PC-3 (cell line): ENCODE results near the gene PTS. TPM values are rescaled to one million over a fixed set of nuclear protein-coding genes. Genes with fewer than 3 reads are reported as not detected.

Experiments
- ATAC-seq: fragments of 200-7000 bp; cut with Tn5 transposase; 2 replicates; pipeline ENCODE4 v1.9.1; 2020; ENCODE audit warnings: mild to moderate bottlenecking, moderate library complexity
- Bru-seq: library from RNA; stranded (reverse); fragments of 400-500 nt; gene quantifications from one replicate; lab custom pipeline; 2021; lab: Mats Ljungman, UMichigan
- BruChase-seq, 2 experiments: library from RNA; stranded (reverse); fragments of 400-500 nt; gene quantifications; one replicate each; lab custom pipeline; 2021; lab: Mats Ljungman, UMichigan
- BruUV-seq: library from RNA; stranded (reverse); fragments of 400-500 nt; replicated peaks from 2 replicates; lab custom pipeline; 2021; lab: Mats Ljungman, UMichigan
- CTCF ChIA-PET: fragments of 300-600 bp; sonication (Branson Sonifier 250); formaldehyde crosslinking; loops from one replicate; lab custom pipeline; 2022; ENCODE audit warnings: antibody characterized with exemption; lab: Charles Lee
- POLR2A ChIA-PET: fragments of 300-600 bp; sonication (Branson Sonifier 250); formaldehyde crosslinking; loops from one replicate; lab custom pipeline; 2022; ENCODE audit warnings: antibody characterized with exemption; ENCODE audit not compliant: unreplicated experiment; lab: Charles Lee
- DNase-seq: peaks from one replicate; pipeline ENCODE4 v3.0.0-alpha.2; 2015
- H2AFZ ChIP-seq: fragments of 300-600 bp; sonication (generic); 2 replicates; pipeline ENCODE4 v1.6.0; 2016; ENCODE audit warnings: antibody characterized with exemption, low read length
- H3F3A ChIP-seq: fragments of 300-600 bp; sonication (generic); one replicate; pipeline ENCODE4 v1.6.0; 2017; ENCODE audit warnings: antibody characterized with exemption, low read length, control low read depth, mild to moderate bottlenecking; ENCODE audit not compliant: unreplicated experiment
- H3K27ac ChIP-seq: fragments of 300-600 bp; sonication (generic); 2 replicates; pipeline ENCODE4 v1.5.1; 2016; ENCODE audit warnings: mild to moderate bottlenecking, low read length
- H3K27me3 ChIP-seq: fragments of 300-600 bp; sonication (generic); 2 replicates; pipeline ENCODE4 v1.6.1; 2016; ENCODE audit warnings: low read length, mixed read lengths
- H3K36me3 ChIP-seq: fragments of 300-600 bp; sonication (generic); 2 replicates; pipeline ENCODE4 v1.6.1; 2016; ENCODE audit warnings: low read depth, mixed run types, low read length, mixed read lengths
- H3K4me1 ChIP-seq: fragments of 300-600 bp; sonication (generic); 2 replicates; pipeline ENCODE4 v1.5.1; 2016; ENCODE audit warnings: low read length; ENCODE audit not compliant: insufficient read depth
- H3K4me2 ChIP-seq: fragments of 300-600 bp; sonication (generic); 2 replicates; pipeline ENCODE4 v1.6.0; 2016; ENCODE audit warnings: low read length
- H3K4me3 ChIP-seq: fragments of 300-600 bp; sonication (generic); 2 replicates; pipeline ENCODE4 v1.5.1; 2016; ENCODE audit warnings: mild to moderate bottlenecking, low read length, mixed read lengths
- H3K79me2 ChIP-seq: fragments of 300-600 bp; sonication (generic); 2 replicates; pipeline ENCODE4 v1.6.1; 2017; ENCODE audit warnings: low read length, mixed read lengths
- H3K9ac ChIP-seq: fragments of 300-600 bp; sonication (generic); 2 replicates; pipeline ENCODE4 v1.6.0; 2016; ENCODE audit warnings: mild to moderate bottlenecking, low read length
- H3K9me2 ChIP-seq: fragments of 300-600 bp; sonication (generic); replicated peaks from 2 replicates; pipeline ENCODE4 v1.6.1; 2016; ENCODE audit warnings: mixed run types, low read length, mixed read lengths
- H3K9me3 ChIP-seq: fragments of 300-600 bp; sonication (generic); 2 replicates; pipeline ENCODE4 v1.6.1; 2016; ENCODE audit warnings: low read length, mixed read lengths
- H4K20me1 ChIP-seq: fragments of 300-600 bp; sonication (generic); 2 replicates; pipeline ENCODE4 v1.6.1; 2016; ENCODE audit warnings: low read length, mixed read lengths
- CTCF ChIP-seq: fragments of 300-600 bp; sonication (generic); conservative IDR thresholded peaks from 2 replicates; pipeline ENCODE4 v1.5.1; 2017; ENCODE audit warnings: antibody characterized with exemption, low read depth, mild to moderate bottlenecking, low read length
- EZH2 ChIP-seq: fragments of 300-600 bp; sonication (generic); IDR thresholded peaks from one replicate; pipeline ENCODE4 v1.6.1; 2017; ENCODE audit warnings: antibody characterized with exemption, mild to moderate bottlenecking, low read length; ENCODE audit not compliant: unreplicated experiment
- EZH2phosphoT487 ChIP-seq: fragments of 300-600 bp; sonication (generic); IDR thresholded peaks from 2 replicates; pipeline ENCODE4 v1.6.1; 2018; ENCODE audit warnings: mild to moderate bottlenecking, antibody characterized with exemption, low read length, borderline replicate concordance
- intact Hi-C: fragments of 100-400 bp; cut with micrococcal nuclease; formaldehyde crosslinking; loops from 2 replicates; pipeline ENCODE4 v1.9.0; 2023
- long read RNA-seq: library from polyadenylated mRNA; unstranded; transcript quantifications from one replicate; pipeline ENCODE4 v2.0.0, GENCODE V29; 2021; ENCODE audit not compliant: unreplicated experiment
- total RNA-seq: library from RNA; depleted of rRNA; stranded (reverse); fragments of >200 nt; gene quantifications from 2 replicates; pipeline ENCODE4 v1.2.3, GENCODE V29; 2014; rRNA removed

The PTS gene
- total RNA-seq: 53.0 and 77.4 TPM in 2 replicates
- Bru-seq, nascent RNA: percentile 95 among the genes with signal in this experiment
- percentile 89 among the genes with signal in this experiment for BruChase-seq, experiment 1, labeled RNA remaining after a 6-hour chase
- percentile 92 among the genes with signal in this experiment for BruChase-seq, experiment 2, labeled RNA remaining after a 2-hour chase
- long read RNA-seq, transcript PTS-201 (6 exons, 935 nt): major isoform, 51 of 75 reads
- long read RNA-seq, partial matches to known transcripts: 4 of 75 reads
- long read RNA-seq, other reads (novel, unspliced or antisense): 17 of 75 reads

DNA sequence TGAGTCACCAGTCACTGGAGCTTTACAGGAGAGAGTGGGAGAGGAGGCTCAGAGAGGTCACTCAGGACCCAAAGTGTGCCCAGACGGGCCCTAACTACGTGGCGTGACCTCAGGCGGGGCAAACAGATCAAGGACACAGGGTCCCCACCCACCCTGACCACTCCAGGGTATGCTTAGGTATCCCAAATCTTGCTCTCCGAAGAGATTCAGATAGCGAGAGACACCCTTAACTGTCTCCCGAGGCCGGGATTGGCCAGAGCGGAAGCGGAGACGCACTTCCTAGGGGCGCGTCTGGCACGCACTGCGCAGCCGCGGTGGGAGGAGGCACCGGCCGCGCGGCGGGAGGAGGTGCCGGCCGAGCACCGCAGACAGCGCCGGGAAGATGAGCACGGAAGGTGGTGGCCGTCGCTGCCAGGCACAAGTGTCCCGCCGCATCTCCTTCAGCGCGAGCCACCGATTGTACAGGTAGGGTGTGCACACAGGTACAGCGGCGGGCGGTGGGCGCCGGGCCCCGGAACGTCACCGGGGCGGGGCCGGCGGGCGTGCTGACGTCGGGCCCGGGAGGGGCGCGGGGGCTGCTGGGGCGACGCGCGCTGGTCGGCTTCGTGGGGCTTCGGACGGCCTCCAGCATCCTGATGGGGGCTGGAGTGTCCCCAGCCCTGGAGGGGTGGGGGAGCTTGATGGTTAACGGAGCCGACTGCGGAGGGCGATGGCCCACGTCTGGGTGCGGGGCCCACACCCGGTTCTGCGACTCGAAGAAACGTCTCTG, at the start of gene PTS:
PTS (plus strand) TSS at position 367 of the 769 bp plus-strand sequence; CDS start at position 383, 16 bp downstream.
- peak within 1 kb of the TSS; percentile 95 for H3K9ac ChIP-seq
- TF ChIP-seq CTCF (no peak), EZH2phosphoT487 (no peak), EZH2 (no peak)
- intact Hi-C loops: loop anchor here (2.0 to 5.0 kb wide), 2 partner anchors 21 to 64 kb away; partner anchors contain the start of gene IL18
- peak within 1 kb of the TSS; percentile 93 for H3K4me3 ChIP-seq
- ATAC-seq (peak; percentile 92), DNase-seq (peak; percentile 95)
- peaks cover 36% of the 10 kb centered on the region for H3K79me2 ChIP-seq
- POLR2A ChIA-PET: interaction anchor here (0.6 kb wide), 1 partner anchor 362 kb away, joined by 5 read pairs; no protein-coding TSS in a partner anchor
- peaks cover 36% of the 10 kb centered on the region for H3K4me1 ChIP-seq
- peak within 1 kb of the TSS; percentile 81 for H3K27ac ChIP-seq
- H3F3A ChIP-seq: no peaks in the 10 kb centered on the region
- H3K9me2 ChIP-seq: no peaks in the 10 kb centered on the region
- peak within 1 kb of the TSS; percentile 95 for H3K4me2 ChIP-seq
- H4K20me1 ChIP-seq: peaks cover 12% of the 10 kb centered on the region; the same call in 1 of the 2 replicates
- CTCF ChIA-PET: interaction anchor here (0.7 kb wide), 1 partner anchor 287 kb away, joined by 5 read pairs; no protein-coding TSS in a partner anchor
- H2AFZ ChIP-seq: peak within 1 kb of the TSS; percentile 97
- H3K27me3 ChIP-seq: no peaks in the 10 kb centered on the region
- H3K9me3 ChIP-seq: no peaks in the 10 kb centered on the region
- TSS peak; percentile 81 for BruUV-seq
- peaks cover 16% of the 10 kb centered on the region; the same call in 1 of the 2 replicates for H3K36me3 ChIP-seq

DNA sequence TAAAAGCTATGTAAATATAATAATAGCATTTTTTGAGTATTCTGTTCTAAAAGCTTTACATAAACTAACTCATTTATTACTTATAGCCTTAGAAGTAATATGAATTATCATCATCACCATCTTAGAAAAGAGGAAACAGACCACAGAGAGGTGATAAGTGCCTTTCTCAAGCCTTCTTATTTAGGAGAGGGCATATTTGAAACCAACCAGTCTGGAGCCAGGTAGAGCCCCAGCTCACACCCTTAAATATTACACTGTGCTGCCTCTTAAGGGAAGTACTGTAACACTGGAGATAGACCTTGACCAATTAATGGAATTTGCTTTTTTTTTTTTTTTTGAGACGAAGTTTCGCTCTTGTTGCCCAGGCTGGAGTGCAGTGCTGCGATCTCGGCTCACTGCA, 48.6 kb upstream of the PTS start:
- no peak for DNase-seq
- H3K27ac ChIP-seq: no peak overlapping the region
- no peaks in the 10 kb centered on the region for H3K36me3 ChIP-seq
- no TSS peak for BruUV-seq
- intact Hi-C loops: loop anchor here (5.0 kb wide), 1 partner anchor 40 kb away; no protein-coding TSS in a partner anchor
- no peaks in the 10 kb centered on the region for H4K20me1 ChIP-seq
- no peaks in the 10 kb centered on the region for H3K9me2 ChIP-seq
- H3K4me2 ChIP-seq: no peak overlapping the region
- no peaks in the 10 kb centered on the region for H3K27me3 ChIP-seq
- H3K9me3 ChIP-seq: no peaks in the 10 kb centered on the region
- H3F3A ChIP-seq: no peaks in the 10 kb centered on the region
- H3K9ac ChIP-seq: no peak overlapping the region
- ATAC-seq: no peak
- CTCF ChIA-PET: no interaction called here
- POLR2A ChIA-PET: no interaction called here
- no peak overlapping the region for H2AFZ ChIP-seq
- H3K4me3 ChIP-seq: no peak overlapping the region
- H3K4me1 ChIP-seq: peaks cover 16% of the 10 kb centered on the region
- no peaks in the 10 kb centered on the region for H3K79me2 ChIP-seq
- TF ChIP-seq EZH2: no peak
- TF ChIP-seq CTCF: no peak
- TF ChIP-seq EZH2phosphoT487: no peak
